Chondrocyte (in vitro differentiated cells): ENCODE measurements around the gene ADRA2C. TPM values are rescaled to one million over a fixed set of nuclear protein-coding genes. Genes with fewer than 3 reads are reported as not detected.

Experiments
- DNase-seq: peaks from one replicate; pipeline ENCODE4 v3.0.0; 2021; ENCODE audit warnings: mixed read lengths, low spot score
- H3K27ac Mint-ChIP-seq: one replicate; pipeline ENCODE4 v1.8.0; 2021; ENCODE audit warnings: mild to moderate bottlenecking, moderate library complexity, mixed read lengths; ENCODE audit not compliant: unreplicated experiment
- H3K27me3 Mint-ChIP-seq: 2 replicates; pipeline ENCODE4 v1.8.0; 2021; ENCODE audit warnings: low read depth, mixed read lengths
- H3K36me3 Mint-ChIP-seq: 2 replicates; pipeline ENCODE4 v1.8.0; 2021; ENCODE audit warnings: low read depth, mixed read lengths
- H3K4me1 Mint-ChIP-seq: 2 replicates; pipeline ENCODE4 v1.8.0; 2021; ENCODE audit warnings: low read depth, mild to moderate bottlenecking, mixed read lengths
- H3K4me3 Mint-ChIP-seq: one replicate; pipeline ENCODE4 v1.8.0; 2021; ENCODE audit warnings: mild to moderate bottlenecking, moderate library complexity, mixed read lengths; ENCODE audit not compliant: unreplicated experiment
- H3K9me3 Mint-ChIP-seq: 2 replicates; pipeline ENCODE4 v1.8.0; 2021; ENCODE audit warnings: low read depth, mixed read lengths
- total RNA-seq: library from RNA; stranded (reverse); gene quantifications from 3 replicates; pipeline ENCODE4 v1.2.1, GENCODE V29; 2021
- TF ChIP-seq, protein P1 (sequence below): fragments of 200-600 bp; sonication (generic); IDR thresholded peaks from 2 replicates; pipeline ENCODE4 v1.5.0; 2021; ENCODE audit warnings: antibody characterized with exemption, mild to moderate bottlenecking, moderate library complexity

The ADRA2C gene
- total RNA-seq, 1 donor from 2014 or later = 1.6 TPM

DNA sequence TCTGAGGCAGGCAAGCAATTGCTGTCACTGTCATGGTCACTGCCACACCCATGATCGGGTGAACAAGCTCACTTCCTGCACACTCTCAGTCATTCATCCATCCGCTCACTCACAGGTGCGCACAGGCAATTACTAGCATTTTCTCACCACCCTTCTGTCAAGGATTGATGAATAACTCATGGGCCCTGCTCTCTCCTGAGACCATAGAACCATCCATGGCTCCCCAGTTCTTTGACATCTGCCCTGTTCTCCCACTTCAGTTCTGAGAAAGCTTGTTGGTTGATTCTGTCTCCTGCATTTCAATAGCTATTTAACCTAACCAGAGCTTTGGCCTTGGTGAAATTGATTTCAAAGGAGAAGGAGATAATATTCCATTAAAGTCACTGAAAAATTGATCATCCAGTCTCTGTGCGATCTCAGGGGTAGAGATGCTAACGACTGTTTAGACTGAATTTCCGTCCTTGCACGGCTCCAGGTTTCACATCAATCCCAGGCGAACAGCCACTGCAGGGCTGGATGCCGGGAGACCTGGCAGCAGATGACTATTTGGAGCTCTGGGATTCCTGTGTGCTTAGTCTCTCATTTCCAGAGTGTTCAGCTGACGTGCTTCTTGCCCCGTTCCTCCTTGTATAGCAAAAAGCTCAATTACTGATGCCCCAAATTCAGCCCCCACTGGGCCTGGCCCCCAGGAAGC lies 36.9 kb upstream of the ADRA2C start:
- no peak for DNase-seq

GRCh38 chr4:3729882-3730226 lies 36.3 kb upstream of the ADRA2C start:
- Mint-ChIP-seq H3K9me3 (no peaks in the 10 kb centered on the region), H3K27me3 (peaks cover 15% of the 10 kb centered on the region), H3K4me1 (peaks cover under 1% of the 10 kb centered on the region), H3K4me3 (no peak overlapping the region), H3K27ac (no peak overlapping the region), H3K36me3 (no peaks in the 10 kb centered on the region)
- TF ChIP-seq, protein P1, sequence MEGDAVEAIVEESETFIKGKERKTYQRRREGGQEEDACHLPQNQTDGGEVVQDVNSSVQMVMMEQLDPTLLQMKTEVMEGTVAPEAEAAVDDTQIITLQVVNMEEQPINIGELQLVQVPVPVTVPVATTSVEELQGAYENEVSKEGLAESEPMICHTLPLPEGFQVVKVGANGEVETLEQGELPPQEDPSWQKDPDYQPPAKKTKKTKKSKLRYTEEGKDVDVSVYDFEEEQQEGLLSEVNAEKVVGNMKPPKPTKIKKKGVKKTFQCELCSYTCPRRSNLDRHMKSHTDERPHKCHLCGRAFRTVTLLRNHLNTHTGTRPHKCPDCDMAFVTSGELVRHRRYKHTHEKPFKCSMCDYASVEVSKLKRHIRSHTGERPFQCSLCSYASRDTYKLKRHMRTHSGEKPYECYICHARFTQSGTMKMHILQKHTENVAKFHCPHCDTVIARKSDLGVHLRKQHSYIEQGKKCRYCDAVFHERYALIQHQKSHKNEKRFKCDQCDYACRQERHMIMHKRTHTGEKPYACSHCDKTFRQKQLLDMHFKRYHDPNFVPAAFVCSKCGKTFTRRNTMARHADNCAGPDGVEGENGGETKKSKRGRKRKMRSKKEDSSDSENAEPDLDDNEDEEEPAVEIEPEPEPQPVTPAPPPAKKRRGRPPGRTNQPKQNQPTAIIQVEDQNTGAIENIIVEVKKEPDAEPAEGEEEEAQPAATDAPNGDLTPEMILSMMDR = no peak
- no peak for DNase-seq

More for the DNA sequence above, 36.9 kb upstream of the ADRA2C start:
- H3K27me3 Mint-ChIP-seq = peaks cover 21% of the 10 kb centered on the region
- H3K4me3 Mint-ChIP-seq = no peak overlapping the region
- H3K4me1 Mint-ChIP-seq = peaks cover 5% of the 10 kb centered on the region
- H3K9me3 Mint-ChIP-seq = no peaks in the 10 kb centered on the region
- no peak overlapping the region for H3K27ac Mint-ChIP-seq
- TF ChIP-seq, protein P1 = no peak
- no peaks in the 10 kb centered on the region for H3K36me3 Mint-ChIP-seq

DNA sequence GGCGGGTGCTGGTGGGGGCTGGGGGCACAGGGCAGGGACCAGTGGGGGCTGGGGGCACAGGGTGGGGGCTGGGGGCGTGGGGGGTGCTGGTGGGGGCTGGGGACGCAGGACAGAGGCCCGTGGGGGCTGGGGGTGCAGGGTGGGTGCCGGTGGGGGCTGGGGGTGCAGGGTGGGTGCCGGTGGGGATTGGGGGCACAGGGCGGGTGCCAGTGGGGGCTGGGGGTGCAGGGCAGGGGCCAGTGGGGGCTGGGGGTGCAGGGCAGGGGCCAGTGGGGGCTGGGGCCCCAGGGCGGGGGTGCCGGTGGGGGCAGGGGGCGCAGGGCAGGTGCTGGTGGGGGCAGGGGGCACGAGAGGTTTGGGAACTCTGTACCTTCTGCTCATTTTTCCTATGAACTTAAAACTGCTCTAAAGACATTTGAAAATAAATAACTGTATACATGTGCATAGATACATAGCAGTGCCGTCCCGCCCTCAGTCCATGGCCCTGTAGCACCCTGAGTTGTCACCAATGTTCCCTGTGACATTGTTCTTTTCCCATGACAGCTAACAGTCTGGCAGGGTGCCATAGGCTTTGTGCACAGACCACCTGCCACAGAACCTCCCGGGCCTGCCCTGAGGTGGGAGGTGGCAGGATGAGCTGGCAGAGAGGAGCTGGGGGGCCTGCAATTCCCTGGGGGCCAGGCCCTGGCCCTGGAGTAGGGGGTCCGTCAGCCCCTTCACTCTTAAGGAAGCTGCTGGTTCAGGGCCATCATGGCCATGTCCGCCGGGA lies 35.6 kb upstream of the ADRA2C start:
- TF ChIP-seq, protein P1 = no peak
- Mint-ChIP-seq H3K27me3 (peaks cover 15% of the 10 kb centered on the region), H3K4me3 (no peak overlapping the region), H3K9me3 (no peaks in the 10 kb centered on the region), H3K27ac (no peak overlapping the region), H3K36me3 (no peaks in the 10 kb centered on the region), H3K4me1 (no peaks in the 10 kb centered on the region)
- no peak for DNase-seq

DNA sequence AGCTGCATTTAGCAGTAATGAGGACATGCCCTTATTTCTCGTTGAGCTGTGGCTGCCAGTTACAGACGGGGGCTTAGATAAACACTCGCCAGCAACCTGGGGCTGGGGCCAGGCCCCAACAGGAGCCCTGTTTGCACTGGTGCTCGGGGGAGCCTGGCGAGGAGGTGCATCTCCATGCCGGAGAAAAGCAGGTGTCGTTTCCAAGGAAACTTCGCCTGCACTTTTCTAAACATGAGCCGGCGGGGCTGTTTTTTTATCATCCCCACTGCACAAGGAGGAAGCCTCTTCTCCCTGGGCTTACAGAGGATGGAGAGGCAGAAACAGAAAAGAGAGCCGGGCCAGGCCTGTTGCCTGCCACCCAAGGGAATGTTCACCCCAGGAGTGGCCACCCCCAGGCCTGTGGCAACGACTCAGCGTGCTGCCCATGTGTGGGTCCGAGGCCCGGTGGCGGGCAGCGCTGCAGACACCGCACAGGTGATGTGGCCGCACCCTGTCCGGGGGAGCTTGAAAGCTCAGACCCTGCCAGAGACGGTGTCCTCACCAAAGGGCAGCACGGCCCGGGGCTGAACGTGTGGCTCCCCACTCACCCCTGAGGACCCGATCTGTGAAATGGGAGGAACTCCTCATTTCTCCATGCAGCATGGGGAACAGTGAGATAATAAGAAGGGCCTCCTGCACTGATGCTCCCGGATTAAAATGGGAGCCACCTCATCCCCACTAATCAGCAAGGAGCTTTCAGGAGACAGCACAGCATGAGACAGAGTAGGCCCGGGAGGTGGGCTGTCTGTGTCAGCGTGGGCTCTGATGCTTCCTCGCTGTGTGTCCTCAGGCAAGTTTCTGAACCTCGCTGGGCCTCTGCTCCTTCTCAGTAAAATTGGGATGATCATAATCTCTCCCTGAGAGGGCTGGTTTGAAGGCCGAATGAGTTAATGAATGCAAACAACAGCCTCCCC lies 33.8 kb upstream of the ADRA2C start:
- Mint-ChIP-seq H3K4me3 (no peak overlapping the region), H3K27ac (no peak overlapping the region), H3K27me3 (peaks cover 22% of the 10 kb centered on the region), H3K36me3 (no peaks in the 10 kb centered on the region), H3K4me1 (no peaks in the 10 kb centered on the region), H3K9me3 (peaks cover 4% of the 10 kb centered on the region)
- no peak for DNase-seq
- TF ChIP-seq, protein P1 = no peak

DNA sequence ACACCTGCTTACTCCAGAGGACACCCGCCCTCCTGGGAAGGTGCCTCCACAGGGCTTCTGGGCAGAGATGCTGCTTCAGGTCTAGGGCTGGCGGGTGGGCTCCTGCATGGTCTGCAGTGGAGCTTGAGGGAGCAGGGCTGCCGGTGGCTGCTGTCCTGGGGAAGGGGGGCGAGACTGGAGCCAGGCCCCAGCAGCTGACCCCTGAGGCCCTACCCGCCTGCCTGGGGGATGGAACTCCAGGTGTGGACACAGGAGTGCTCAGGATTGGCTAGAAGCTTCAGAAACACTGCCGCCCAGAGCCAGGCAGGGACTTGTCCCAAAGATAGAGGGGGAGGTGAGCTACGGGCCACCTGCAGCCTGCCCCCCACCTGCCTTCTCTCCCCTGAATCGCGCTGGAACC lies 33.0 kb upstream of the ADRA2C start:
- no peaks in the 10 kb centered on the region for H3K4me1 Mint-ChIP-seq
- H3K9me3 Mint-ChIP-seq = peaks cover 4% of the 10 kb centered on the region
- no peak for DNase-seq
- TF ChIP-seq, protein P1 = no peak
- H3K27me3 Mint-ChIP-seq = peaks cover 22% of the 10 kb centered on the region
- H3K36me3 Mint-ChIP-seq = no peaks in the 10 kb centered on the region
- no peak overlapping the region for H3K27ac Mint-ChIP-seq
- H3K4me3 Mint-ChIP-seq = no peak overlapping the region
